ENCODE results near the gene LAGE3.

DNA sequence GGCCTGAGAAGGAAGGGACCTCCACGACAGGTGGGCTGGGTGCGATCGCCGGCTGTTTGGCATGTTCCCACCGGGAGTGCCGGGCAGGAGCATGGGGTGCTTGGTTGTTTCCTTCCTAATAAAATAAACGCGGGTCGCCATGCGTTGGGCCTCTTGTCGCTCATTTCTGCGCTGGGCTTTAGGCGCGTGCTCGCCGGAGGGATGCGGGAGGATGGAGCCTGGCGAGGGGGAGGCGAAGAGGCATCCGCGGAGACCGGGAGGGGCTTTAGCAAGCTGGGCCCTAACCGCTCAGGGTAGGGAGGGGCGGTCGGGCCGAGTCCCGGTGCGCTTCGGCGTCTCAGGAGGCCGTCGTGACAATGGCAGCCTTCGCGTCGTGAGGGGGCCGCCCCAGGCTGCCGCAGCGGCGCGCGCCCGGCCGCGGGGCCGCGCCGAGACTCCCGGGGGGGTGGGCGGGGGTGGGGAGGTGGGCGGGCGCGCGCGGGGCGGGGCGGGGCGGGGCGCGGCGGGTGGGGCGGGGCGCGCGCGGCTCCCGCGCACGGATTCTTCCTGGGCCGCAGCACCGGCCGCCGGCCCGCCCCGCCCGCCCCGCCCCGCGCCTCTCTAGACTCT is 42.6 kb downstream of the LAGE3 start:
- TF ChIP-seq, protein P1, sequence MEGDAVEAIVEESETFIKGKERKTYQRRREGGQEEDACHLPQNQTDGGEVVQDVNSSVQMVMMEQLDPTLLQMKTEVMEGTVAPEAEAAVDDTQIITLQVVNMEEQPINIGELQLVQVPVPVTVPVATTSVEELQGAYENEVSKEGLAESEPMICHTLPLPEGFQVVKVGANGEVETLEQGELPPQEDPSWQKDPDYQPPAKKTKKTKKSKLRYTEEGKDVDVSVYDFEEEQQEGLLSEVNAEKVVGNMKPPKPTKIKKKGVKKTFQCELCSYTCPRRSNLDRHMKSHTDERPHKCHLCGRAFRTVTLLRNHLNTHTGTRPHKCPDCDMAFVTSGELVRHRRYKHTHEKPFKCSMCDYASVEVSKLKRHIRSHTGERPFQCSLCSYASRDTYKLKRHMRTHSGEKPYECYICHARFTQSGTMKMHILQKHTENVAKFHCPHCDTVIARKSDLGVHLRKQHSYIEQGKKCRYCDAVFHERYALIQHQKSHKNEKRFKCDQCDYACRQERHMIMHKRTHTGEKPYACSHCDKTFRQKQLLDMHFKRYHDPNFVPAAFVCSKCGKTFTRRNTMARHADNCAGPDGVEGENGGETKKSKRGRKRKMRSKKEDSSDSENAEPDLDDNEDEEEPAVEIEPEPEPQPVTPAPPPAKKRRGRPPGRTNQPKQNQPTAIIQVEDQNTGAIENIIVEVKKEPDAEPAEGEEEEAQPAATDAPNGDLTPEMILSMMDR (IDR thresholded peaks at IDR 0.05; ENCODE audit: low read depth, low read length), result no peak
- no peak for TF ChIP-seq EZH2phosphoT487 (IDR thresholded peaks at IDR 0.05; ENCODE audit: low read depth)

All from OCI-LY3 (cell line).